IPS-20b (cell line): Measurements from ENCODE around the gene SENP1.

ENCODE experiments used
- H3K27ac ChIP-seq: one replicate; pipeline ENCODE4 v1.5.1; 2013; ENCODE audit warnings: low read length
- H3K27me3 ChIP-seq: 2 replicates; pipeline ENCODE4 v1.6.1; 2013; ENCODE audit warnings: mild to moderate bottlenecking, low read length, inconsistent platforms; ENCODE audit not compliant: insufficient read depth
- H3K36me3 ChIP-seq: 2 replicates; pipeline ENCODE4 v1.6.1; 2013; ENCODE audit warnings: low read depth, mild to moderate bottlenecking, inconsistent platforms, low read length, moderate library complexity; ENCODE audit not compliant: insufficient read depth
- H3K4me1 ChIP-seq: 2 replicates; pipeline ENCODE4 v1.6.1; 2013; ENCODE audit warnings: mild to moderate bottlenecking, control low read depth, inconsistent platforms, low read length, moderate library complexity; ENCODE audit not compliant: insufficient read depth
- H3K4me3 ChIP-seq: 2 replicates; pipeline ENCODE4 v1.5.1; 2013; ENCODE audit warnings: mild to moderate bottlenecking, low read length, inconsistent platforms
- H3K9ac ChIP-seq: 2 replicates; pipeline ENCODE4 v1.6.1; 2013; ENCODE audit warnings: low read depth, mild to moderate bottlenecking, inconsistent platforms, low read length, moderate library complexity
- H3K9me3 ChIP-seq: 2 replicates; pipeline ENCODE4 v1.6.1; 2013; ENCODE audit warnings: mild to moderate bottlenecking, low read depth, low read length, inconsistent platforms; ENCODE audit not compliant: insufficient read depth

SENP1 gene

DNA sequence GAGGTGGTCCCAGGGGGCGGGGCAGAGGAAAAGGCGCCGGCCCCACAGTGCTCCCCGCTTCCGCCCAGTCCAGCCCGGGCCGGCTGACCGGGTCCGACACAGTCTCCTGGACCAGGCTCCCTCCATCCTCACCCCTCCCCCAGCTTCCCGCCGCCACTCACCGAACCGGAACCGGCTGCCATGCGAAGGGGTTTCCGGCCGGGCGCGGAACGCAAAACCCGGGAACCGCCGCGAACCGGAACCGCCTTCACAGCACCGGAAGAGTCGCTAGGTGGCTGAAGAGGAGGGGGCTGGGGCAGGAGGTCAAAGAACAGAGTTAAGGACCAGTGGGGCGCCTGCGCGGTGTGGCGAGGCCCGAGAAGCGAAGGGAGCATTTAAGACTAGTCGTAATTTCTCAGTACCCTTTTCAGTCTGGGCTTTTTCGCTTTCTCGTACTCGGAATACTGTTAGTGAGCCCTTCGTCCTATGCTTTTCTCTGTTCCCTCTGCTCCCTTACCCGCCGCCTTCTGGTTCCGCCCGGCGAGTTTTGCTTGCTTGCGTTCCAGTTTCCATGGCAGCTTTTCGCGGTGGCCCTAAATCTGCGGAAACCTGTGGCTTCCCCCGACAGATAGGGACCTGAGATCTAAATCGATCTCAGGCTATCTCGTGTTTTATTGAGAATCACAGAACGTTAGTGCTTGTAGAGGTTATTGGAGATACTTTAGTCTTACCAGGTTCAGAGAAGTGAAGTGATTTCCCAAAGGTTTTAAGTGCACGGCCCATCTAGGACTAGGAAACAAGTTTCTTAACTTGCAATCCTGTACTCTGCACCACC, at the start of gene SENP1:
Gene SENP1, minus strand, starts transcription at position 213 of the 814 bp plus-strand sequence. CDS start 4,607 bp downstream, outside the sequence.
- Histone ChIP-seq H3K9ac (peak within 1 kb of the TSS; percentile 97), H3K27ac (peak within 1 kb of the TSS; percentile 89), H3K27me3 (peaks cover 30% of the 10 kb centered on the region), H3K9me3 (no peaks in the 10 kb centered on the region), H3K4me1 (peaks cover 13% of the 10 kb centered on the region), H3K36me3 (no peaks in the 10 kb centered on the region), H3K4me3 (peak within 1 kb of the TSS; percentile 99)

DNA sequence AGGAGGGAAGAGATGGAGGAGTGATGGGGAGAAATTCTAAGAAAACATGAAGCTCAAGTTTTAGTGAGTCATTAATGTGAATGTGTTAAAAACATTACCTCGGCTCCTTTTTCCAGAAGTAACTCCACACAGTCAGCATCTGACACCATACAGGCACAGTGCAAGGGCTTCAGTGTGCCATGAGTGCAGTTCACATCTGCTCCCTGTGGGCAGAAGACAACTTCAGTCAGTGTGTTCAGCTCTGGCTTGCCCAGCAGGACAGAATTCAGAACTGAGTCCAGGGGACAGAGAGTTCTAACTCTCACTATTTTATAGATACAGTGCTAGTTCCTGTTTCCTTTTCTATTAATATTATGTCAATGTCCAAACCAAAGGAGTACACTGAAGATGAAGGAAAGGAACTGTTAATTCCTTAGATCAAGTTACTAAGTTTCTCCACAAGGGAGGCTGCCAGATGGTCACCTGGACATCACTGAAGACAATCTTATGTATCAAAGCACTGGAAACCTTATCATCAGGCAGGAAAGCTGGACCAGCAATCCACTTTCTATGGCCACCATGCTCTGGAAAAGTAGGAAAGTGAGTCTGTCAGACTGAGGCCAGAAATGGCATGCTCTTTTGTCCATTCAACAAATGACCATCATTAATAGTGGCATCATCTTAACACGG, 45.4 kb upstream of the SENP1 start:
- Histone ChIP-seq H3K4me3 (no peak overlapping the region), H3K36me3 (peaks cover 46% of the 10 kb centered on the region), H3K9me3 (no peaks in the 10 kb centered on the region), H3K4me1 (no peaks in the 10 kb centered on the region), H3K9ac (no peak overlapping the region), H3K27me3 (no peaks in the 10 kb centered on the region), H3K27ac (no peak overlapping the region)

DNA sequence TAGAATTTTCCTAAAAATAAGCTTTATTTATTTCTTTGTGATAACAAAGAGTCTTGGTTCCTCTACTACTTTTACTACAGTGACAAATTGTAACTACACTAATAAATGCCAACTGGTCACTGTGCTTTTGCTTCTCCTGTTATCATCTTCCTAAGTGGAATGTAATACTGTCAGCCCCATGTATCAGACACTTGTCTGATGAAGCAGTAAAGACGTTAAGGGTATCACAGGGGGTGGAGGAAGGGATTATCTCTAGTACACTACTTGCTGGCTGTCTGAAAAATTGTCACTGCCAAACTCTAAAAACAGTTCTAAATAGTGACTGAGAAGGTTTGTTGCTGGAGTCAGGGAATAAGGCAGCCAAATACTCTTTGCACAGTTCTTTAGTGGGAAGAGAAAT, 40.1 kb upstream of the SENP1 start:
- no peak overlapping the region for H3K4me3 ChIP-seq
- H3K9me3 ChIP-seq: no peaks in the 10 kb centered on the region
- H3K9ac ChIP-seq: no peak overlapping the region
- H3K4me1 ChIP-seq: peaks cover 29% of the 10 kb centered on the region
- peaks cover 87% of the 10 kb centered on the region for H3K36me3 ChIP-seq
- H3K27ac ChIP-seq: no peak overlapping the region
- H3K27me3 ChIP-seq: no peaks in the 10 kb centered on the region

DNA sequence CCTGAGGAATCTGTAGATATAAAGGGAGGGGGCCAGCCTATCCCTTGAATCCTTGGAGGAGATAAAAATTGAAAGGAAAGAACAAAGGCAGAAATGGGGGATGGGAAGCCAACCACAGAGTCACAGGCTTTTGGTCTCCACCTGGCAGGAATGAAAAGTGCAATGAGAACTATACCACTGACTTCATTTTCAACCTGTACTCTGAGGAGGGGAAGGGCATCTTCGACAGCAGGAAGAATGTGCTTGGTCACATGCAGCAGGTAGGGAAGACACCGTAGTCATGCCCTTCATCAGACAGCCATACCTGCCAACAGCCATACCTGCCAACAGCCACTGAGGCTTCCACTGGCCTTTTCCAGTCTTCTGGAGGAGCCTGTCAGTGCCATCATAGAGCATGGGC, 38.0 kb upstream of the SENP1 start:
- H3K9ac ChIP-seq: peak overlapping the region; percentile 60; the same call in 1 of the 2 replicates
- H3K36me3 ChIP-seq: peaks cover 88% of the 10 kb centered on the region
- H3K27ac ChIP-seq: peak overlapping the region; percentile 64

DNA sequence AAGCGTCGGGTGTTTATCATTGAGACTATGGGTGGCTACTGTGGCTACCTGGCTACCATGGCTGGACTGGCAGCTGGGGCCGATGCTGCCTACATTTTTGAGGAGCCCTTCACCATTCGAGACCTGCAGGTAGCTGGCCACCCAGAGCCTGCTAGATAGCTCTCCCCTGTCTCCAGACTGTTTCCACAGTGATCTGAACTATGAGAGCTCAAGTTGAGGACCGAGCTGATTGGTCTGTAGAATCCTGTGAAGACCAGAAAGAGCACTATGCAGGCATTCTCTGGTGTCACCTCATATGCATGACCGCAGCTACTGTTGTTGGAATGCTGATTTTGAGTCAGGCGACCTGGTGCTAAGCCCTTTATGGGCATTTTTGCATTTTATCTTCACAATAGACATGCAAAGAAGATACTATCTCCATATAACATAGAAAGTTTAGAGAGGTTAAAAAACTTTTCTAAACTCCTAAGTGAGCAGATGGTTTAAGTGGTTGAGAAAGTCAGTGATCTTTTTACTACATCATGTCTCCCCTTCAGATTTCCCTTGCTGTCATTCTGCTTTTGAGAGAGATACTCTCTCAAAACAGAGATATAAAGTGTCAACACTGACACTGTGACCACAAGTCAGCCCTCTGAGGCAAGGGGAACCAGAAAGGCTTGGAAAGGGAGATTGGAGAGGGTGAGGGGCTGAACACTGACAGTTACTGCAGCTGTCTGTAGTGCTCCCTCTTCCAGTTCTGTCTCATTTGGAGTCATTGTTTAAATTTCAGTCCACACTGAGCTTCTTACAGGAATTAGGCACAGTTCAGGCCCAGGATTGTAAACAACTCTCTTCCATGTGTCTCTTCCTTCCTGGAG, 37.2 kb upstream of the SENP1 start:
- Histone ChIP-seq H3K9me3 (no peaks in the 10 kb centered on the region), H3K27ac (peak overlapping the region; percentile 64), H3K4me3 (peak overlapping the region; percentile 34), H3K27me3 (no peaks in the 10 kb centered on the region), H3K9ac (peak overlapping the region; percentile 66; the same call in 1 of the 2 replicates), H3K4me1 (peaks cover 29% of the 10 kb centered on the region), H3K36me3 (peaks cover 92% of the 10 kb centered on the region)

More for the DNA sequence above, 38.0 kb upstream of the SENP1 start:
- Histone ChIP-seq H3K4me1 (peaks cover 29% of the 10 kb centered on the region), H3K27me3 (no peaks in the 10 kb centered on the region), H3K9me3 (no peaks in the 10 kb centered on the region), H3K4me3 (peak overlapping the region; percentile 34; the same call in 1 of the 2 replicates)

DNA sequence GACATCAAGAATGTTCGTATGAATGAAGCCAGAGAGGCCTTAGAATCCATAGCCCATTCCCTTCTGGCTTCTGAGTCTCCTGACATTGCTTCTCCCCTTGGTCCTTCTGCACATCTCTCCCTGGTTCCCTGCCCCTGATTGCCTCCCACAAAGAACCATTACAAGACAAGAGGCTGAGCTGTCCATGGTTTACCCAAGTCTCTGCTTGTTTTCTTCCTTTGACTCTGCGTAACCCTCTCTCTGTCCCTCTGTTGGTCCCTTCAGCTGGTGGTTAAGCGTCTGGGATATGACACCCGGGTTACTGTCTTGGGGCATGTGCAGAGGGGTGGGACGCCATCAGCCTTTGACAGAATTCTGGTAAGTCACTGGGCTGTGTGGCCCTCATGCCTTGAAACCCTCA, 29.1 kb upstream of the SENP1 start:
- H3K27ac ChIP-seq: no peak overlapping the region
- H3K4me3 ChIP-seq: no peak overlapping the region
- no peaks in the 10 kb centered on the region for H3K9me3 ChIP-seq
- no peak overlapping the region for H3K9ac ChIP-seq
- H3K27me3 ChIP-seq: no peaks in the 10 kb centered on the region
- H3K36me3 ChIP-seq: peaks cover 94% of the 10 kb centered on the region
- H3K4me1 ChIP-seq: no peaks in the 10 kb centered on the region

DNA sequence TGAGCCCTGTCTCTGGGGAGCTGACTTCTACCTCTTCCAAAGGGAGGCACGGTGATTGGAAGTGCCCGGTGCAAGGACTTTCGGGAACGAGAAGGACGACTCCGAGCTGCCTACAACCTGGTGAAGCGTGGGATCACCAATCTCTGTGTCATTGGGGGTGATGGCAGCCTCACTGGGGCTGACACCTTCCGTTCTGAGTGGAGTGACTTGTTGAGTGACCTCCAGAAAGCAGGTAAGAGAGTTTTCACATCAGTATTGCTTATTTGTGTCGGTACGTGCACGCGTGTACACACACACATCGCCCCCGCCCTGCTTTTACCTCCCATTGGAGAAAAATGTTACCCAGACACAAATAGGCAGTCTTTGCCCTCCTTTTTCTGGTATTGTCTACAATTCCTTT, 26.9 kb upstream of the SENP1 start:
- Histone ChIP-seq H3K4me3 (no peak overlapping the region), H3K9me3 (no peaks in the 10 kb centered on the region), H3K27me3 (no peaks in the 10 kb centered on the region), H3K9ac (no peak overlapping the region), H3K27ac (no peak overlapping the region), H3K4me1 (no peaks in the 10 kb centered on the region), H3K36me3 (peaks cover 92% of the 10 kb centered on the region)

DNA sequence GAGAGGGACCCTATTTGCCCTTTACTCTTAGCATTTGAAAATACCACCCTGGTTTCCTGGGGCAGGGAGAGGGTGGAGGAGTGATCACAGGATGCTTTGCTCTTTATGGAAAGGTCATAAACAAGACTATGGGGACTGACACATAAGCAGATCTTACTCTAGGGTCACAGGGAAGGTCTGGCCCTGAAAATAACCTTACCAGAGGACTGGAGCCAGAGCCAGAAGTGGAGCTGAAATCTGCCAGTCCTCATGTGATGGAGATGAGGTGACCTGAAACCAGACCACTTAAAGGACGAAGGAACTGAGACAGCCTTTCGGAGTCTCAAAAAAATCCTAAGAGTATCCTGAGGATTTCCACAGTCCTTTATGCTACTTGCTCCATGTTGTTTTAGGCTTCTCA, 25.6 kb upstream of the SENP1 start:
- no peak overlapping the region for H3K27ac ChIP-seq
- H3K4me3 ChIP-seq: no peak overlapping the region
- H3K9me3 ChIP-seq: no peaks in the 10 kb centered on the region
- no peaks in the 10 kb centered on the region for H3K27me3 ChIP-seq
- peaks cover 94% of the 10 kb centered on the region for H3K36me3 ChIP-seq
- no peak overlapping the region for H3K9ac ChIP-seq
- no peaks in the 10 kb centered on the region for H3K4me1 ChIP-seq

DNA sequence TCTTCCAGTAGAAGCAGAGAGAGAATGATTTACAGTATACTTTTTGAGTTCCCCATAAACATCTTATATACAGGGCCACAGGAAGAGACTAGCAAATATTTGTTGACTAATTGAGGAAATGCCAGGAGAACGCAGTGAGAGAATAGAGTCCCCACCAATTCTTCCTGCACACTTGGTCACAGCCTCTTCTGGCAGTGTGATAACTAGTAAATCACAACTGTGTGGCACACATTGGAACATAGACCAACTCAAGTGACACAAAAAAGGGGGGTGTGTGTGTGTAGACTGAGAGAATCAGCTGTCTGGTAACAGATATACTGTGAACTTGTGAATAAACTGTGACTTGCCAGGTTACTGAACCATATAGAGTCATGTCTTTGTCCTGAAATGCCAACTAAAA, 23.5 kb upstream of the SENP1 start:
- no peak overlapping the region for H3K9ac ChIP-seq
- no peak overlapping the region for H3K4me3 ChIP-seq
- H3K27ac ChIP-seq: no peak overlapping the region
- no peaks in the 10 kb centered on the region for H3K4me1 ChIP-seq
- no peaks in the 10 kb centered on the region for H3K9me3 ChIP-seq
- H3K27me3 ChIP-seq: no peaks in the 10 kb centered on the region
- H3K36me3 ChIP-seq: peaks cover 94% of the 10 kb centered on the region

DNA sequence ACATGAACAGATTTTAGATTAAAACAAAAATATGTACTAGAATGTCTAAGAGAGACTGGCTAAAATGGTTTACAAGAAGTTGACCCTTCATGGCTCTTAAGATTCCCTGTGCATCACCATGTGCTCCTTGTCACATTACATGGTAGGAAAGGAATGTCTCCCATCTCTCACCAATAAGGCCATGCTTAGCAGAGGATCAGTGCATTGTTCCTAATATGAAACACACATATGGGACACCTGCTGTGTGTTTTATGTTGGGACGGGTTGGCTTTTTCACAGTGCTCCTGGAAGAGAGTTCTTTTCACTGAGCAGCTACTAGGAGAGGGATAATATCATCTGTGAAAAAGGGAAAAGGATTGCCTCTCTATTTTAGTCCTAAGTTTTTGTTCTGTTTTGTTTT, 22.9 kb upstream of the SENP1 start:
- Histone ChIP-seq H3K9ac (no peak overlapping the region), H3K4me3 (no peak overlapping the region), H3K4me1 (no peaks in the 10 kb centered on the region), H3K9me3 (no peaks in the 10 kb centered on the region), H3K27me3 (no peaks in the 10 kb centered on the region), H3K36me3 (peaks cover 94% of the 10 kb centered on the region), H3K27ac (no peak overlapping the region)

DNA sequence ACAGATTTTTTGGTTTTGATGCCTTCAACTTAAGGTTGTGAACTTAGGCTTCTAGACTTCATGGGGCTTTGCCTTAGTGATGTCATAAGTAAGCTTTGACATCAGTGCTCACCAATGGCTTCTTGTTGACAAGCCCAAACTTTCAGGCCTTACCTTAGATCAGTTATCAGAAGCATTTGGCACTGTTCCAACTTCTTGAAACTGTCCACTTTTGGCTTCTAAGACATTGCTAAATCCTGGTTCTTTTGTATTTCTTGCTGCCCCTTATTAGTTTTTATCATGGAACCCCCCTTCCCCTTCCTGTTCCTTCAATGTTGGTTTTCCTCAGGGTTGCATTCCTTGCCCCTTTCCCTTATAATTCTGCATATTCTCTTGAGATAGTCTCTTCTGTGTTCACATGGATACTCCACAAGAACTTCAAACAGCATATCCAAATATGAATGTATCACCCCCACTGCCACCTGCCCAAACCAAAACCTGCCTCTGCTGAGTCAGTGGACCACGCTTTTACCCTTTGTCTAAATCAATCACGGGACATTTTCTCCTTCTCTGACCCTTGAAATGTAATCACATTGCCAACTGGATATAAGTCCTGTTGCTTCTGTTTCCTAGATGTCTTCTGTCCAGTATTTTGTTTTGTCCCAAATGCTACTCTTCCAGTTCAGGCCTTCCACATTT, 21.2 kb upstream of the SENP1 start:
- Histone ChIP-seq H3K36me3 (peaks cover 92% of the 10 kb centered on the region), H3K27me3 (no peaks in the 10 kb centered on the region), H3K9me3 (no peaks in the 10 kb centered on the region), H3K4me3 (no peak overlapping the region), H3K27ac (no peak overlapping the region), H3K9ac (no peak overlapping the region), H3K4me1 (no peaks in the 10 kb centered on the region)
